K562 (cell line): Measurements from ENCODE around the gene MOSPD2.

Source experiments
- HDAC3 ChIP-seq: fragments of 450-650 bp; IDR thresholded peaks from 2 replicates; pipeline ENCODE4 v1.6.1; 2018; ENCODE audit warnings: borderline replicate concordance, mild to moderate bottlenecking, moderate library complexity; ENCODE audit not compliant: partially characterized antibody
- NRF1 ChIP-seq, 2 experiments: fragments of 450-650 bp; IDR thresholded peaks in 1 of 2; conservative IDR thresholded peaks in 1 of 2; 2 replicates each; pipeline ENCODE4 v1.6.1; 2014; ENCODE audit warnings: mild to moderate bottlenecking in 2 of 2

GRCh38 chrX:14871767-14872166 is 1.5 kb upstream of the MOSPD2 start:
- TF ChIP-seq HDAC3, result no peak
- TF ChIP-seq NRF1 (conservative IDR thresholded peaks at IDR 0.05 in 1 of 2, IDR thresholded peaks at IDR 0.05 in 1 of 2), result no peak
